GM23338 (cell line): ENCODE results near the gene TINAGL1. TPM values are rescaled to one million over a fixed set of nuclear protein-coding genes. Genes with fewer than 3 reads are reported as not detected.

Experiments
- ATAC-seq: fragments of 200-7000 bp; cut with Tn5 transposase; 3 replicates; pipeline ENCODE4 v1.9.1; 2020
- DNase-seq: peaks from one replicate; pipeline ENCODE4 v3.0.0-alpha.2; 2015; ENCODE audit warnings: low spot score
- H2AFZ ChIP-seq: fragments of 200-600 bp; sonication (generic); 2 replicates; pipeline ENCODE4 v1.8.0; 2016; ENCODE audit warnings: antibody characterized with exemption, mild to moderate bottlenecking, moderate library complexity
- H3F3A ChIP-seq: fragments of 200-600 bp; sonication (generic); replicated peaks from 2 replicates; pipeline ENCODE4 v1.8.0; 2017; ENCODE audit warnings: antibody characterized with exemption, mixed run types, low read depth
- H3K27ac ChIP-seq: fragments of 200-600 bp; sonication (generic); 2 replicates; pipeline ENCODE4 v1.6.1; 2016; ENCODE audit warnings: low read depth
- H3K27me3 ChIP-seq: fragments of 200-600 bp; sonication (generic); 2 replicates; pipeline ENCODE4 v1.8.0; 2016; ENCODE audit warnings: mild to moderate bottlenecking, mixed run types, moderate library complexity; ENCODE audit not compliant: insufficient read depth
- H3K36me3 ChIP-seq: fragments of 200-600 bp; sonication (generic); 2 replicates; pipeline ENCODE4 v1.8.0; 2016; ENCODE audit warnings: mild to moderate bottlenecking; ENCODE audit not compliant: insufficient read depth
- H3K4me1 ChIP-seq: fragments of 200-600 bp; sonication (generic); 2 replicates; pipeline ENCODE4 v1.8.0; 2016; ENCODE audit warnings: mild to moderate bottlenecking, moderate library complexity; ENCODE audit not compliant: insufficient read depth
- H3K4me2 ChIP-seq: fragments of 200-600 bp; sonication (generic); 2 replicates; pipeline ENCODE4 v1.7.1; 2017; ENCODE audit warnings: mixed run types
- H3K4me3 ChIP-seq: fragments of 200-600 bp; sonication (generic); 2 replicates; pipeline ENCODE4 v1.6.1; 2016; ENCODE audit warnings: mixed run types
- H3K79me2 ChIP-seq: fragments of 200-600 bp; sonication (generic); replicated peaks from 2 replicates; pipeline ENCODE4 v1.8.0; 2017; ENCODE audit warnings: mild to moderate bottlenecking; ENCODE audit not compliant: insufficient read depth
- H3K9me2 ChIP-seq: fragments of 200-600 bp; sonication (generic); 2 replicates; pipeline ENCODE4 v1.8.0; 2017; ENCODE audit not compliant: insufficient read depth
- H4K20me1 ChIP-seq: fragments of 200-600 bp; sonication (generic); replicated peaks from 2 replicates; pipeline ENCODE4 v1.8.0; 2017; ENCODE audit warnings: mild to moderate bottlenecking; ENCODE audit not compliant: insufficient read depth
- H3K27ac Mint-ChIP-seq: 2 replicates; pipeline ENCODE4 v1.8.0; 2020; ENCODE audit warnings: inconsistent platforms, mild to moderate bottlenecking, moderate library complexity, mixed read lengths
- H3K27me3 Mint-ChIP-seq: 3 replicates; pipeline ENCODE4 v1.8.0; 2022; ENCODE audit warnings: low read depth, mild to moderate bottlenecking, moderate library complexity, mixed read lengths, inconsistent platforms; ENCODE audit not compliant: insufficient read depth, poor library complexity
- H3K36me3 Mint-ChIP-seq: 3 replicates; pipeline ENCODE4 v1.8.0; 2021; ENCODE audit warnings: low read depth, mild to moderate bottlenecking, inconsistent platforms, moderate library complexity, mixed read lengths
- H3K4me1 Mint-ChIP-seq: 3 replicates; pipeline ENCODE4 v1.8.0; 2020; ENCODE audit warnings: mild to moderate bottlenecking, inconsistent platforms, mixed read lengths
- H3K4me3 Mint-ChIP-seq: 3 replicates; pipeline ENCODE4 v1.8.0; 2021; ENCODE audit warnings: moderate library complexity, mild to moderate bottlenecking, inconsistent platforms, mixed read lengths
- H3K9me3 Mint-ChIP-seq: 3 replicates; pipeline ENCODE4 v1.8.0; 2020; ENCODE audit warnings: moderate library complexity, mild to moderate bottlenecking, inconsistent platforms, mixed read lengths
- CREB1 ChIP-seq: fragments of 250-450 bp; sonication (Bioruptor Pico); IDR thresholded peaks from 2 replicates; pipeline ENCODE4 v1.5.0; 2020; ENCODE audit warnings: low read depth, mild to moderate bottlenecking, moderate library complexity
- CTCF ChIP-seq, 2 experiments: fragments of 200-600 bp in 1 of 2; sonication (generic) in 1 of 2; conservative IDR thresholded peaks; 2 replicates each; pipeline versions ENCODE4 v1.5.1 to v1.6.1; 2016 to 2017; ENCODE audit warnings: antibody characterized with exemption in 2 of 2, low read depth in 2 of 2, mild to moderate bottlenecking in 2 of 2, moderate library complexity in 1 of 2
- EZH2phosphoT487 ChIP-seq: fragments of 200-600 bp; sonication (generic); IDR thresholded peaks from one replicate; pipeline ENCODE4 v1.8.1; 2018; ENCODE audit warnings: antibody characterized with exemption; ENCODE audit not compliant: unreplicated experiment
- NANOG ChIP-seq: IDR thresholded peaks from 2 replicates; pipeline ENCODE4 v1.6.1; 2016; ENCODE audit warnings: antibody characterized with exemption, borderline replicate concordance
- STAT1 ChIP-seq: IDR thresholded peaks from one replicate; pipeline ENCODE4 v1.6.1; 2016; ENCODE audit warnings: antibody characterized with exemption; ENCODE audit not compliant: unreplicated experiment
- polyA plus RNA-seq: library from polyadenylated mRNA; unstranded; fragments of >200 nt; fragmentation: Nextera tagmentation; extraction: Ambion mirVana; gene quantifications from 2 replicates; pipeline ENCODE4 v1.2.1, GENCODE V29; 2016
- total RNA-seq: library from RNA; depleted of rRNA; stranded (reverse); fragments of >200 nt; shearing (Covaris generic); gene quantifications from 2 replicates; pipeline ENCODE4 v1.2.3, GENCODE V29; 2014; rRNA removed

Gene TINAGL1
- total and polyA plus RNA-seq, 2 experiments from 2014 or later = 6.8 to 15.8 TPM

DNA sequence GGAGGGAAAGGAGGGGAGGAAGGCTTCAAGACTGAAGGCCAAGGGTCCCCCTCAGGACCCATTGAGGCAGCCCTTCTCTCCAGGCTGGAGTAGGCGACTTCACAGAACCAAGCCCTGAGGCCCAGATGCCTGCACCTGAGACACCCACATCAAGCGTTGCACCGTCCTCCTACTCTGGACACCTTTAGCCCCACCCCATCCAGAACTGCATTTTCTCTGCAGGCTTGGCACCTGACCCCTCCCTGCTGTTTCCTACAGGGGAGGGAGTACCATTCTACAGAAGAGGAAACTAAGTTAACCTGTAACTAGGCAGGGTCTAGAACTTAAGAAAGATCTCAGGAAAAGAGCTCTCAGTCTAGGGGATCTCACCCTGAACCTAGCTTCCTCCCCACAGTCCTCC lies 56.3 kb downstream of the TINAGL1 start (continued):
- no peak for TF ChIP-seq NANOG

- Histone ChIP-seq H3K79me2 (peaks cover 23% of the 10 kb centered on the region), H3K4me1 (no peaks in the 10 kb centered on the region), H3F3A (no peaks in the 10 kb centered on the region), H4K20me1 (no peaks in the 10 kb centered on the region; the same call in none of the 2 replicates), H3K27me3 (no peaks in the 10 kb centered on the region), H3K27ac (no peak overlapping the region), H3K9me2 (no peaks in the 10 kb centered on the region), H3K4me2 (no peak overlapping the region), H2AFZ (no peak overlapping the region), H3K4me3 (no peak overlapping the region), H3K36me3 (0 out of 2 replicates have a peak, but pooled peaks cover 4% of the 10 kb centered on the region)
- no peaks in the 10 kb centered on the region for H3K4me1 Mint-ChIP-seq
- H3K4me3 Mint-ChIP-seq = no peak overlapping the region
- ATAC-seq (peak; percentile 91), DNase-seq (peak; percentile 80)
- no peak for TF ChIP-seq EZH2phosphoT487
- no peak for TF ChIP-seq NANOG
- TF ChIP-seq CREB1 (CRISPR knock-in tag) = no peak
- peak; percentile 73 to 91 for TF ChIP-seq CTCF (conservative IDR thresholded peaks at IDR 0.05; ENCODE audit: low read depth in 2 of 2)
- TF ChIP-seq STAT1 = no peak
- H3K27me3 Mint-ChIP-seq = peaks cover 3% of the 10 kb centered on the region
- peaks cover 20% of the 10 kb centered on the region for H3K36me3 Mint-ChIP-seq
- no peaks in the 10 kb centered on the region for H3K9me3 Mint-ChIP-seq
- H3K27ac Mint-ChIP-seq = no peak overlapping the region
Measured at GRCh38 chr1:31633117-31633516, 56.8 kb downstream of the TINAGL1 start.

Other genes with a start within 250 kb of the TINAGL1 start
- 19.3 and 27.9 TPM in 2 replicates for gene FABP3, start 203.4 kb upstream of the TINAGL1 start, total RNA-seq
- 50.0 and 50.2 TPM in 2 replicates for gene FABP3, start 203.4 kb upstream of the TINAGL1 start, polyA plus RNA-seq
- 18.8 and 20.5 TPM in 2 replicates for gene SERINC2, start 163.3 kb upstream of the TINAGL1 start, total RNA-seq
- gene SERINC2, start 163.3 kb upstream of the TINAGL1 start, polyA plus RNA-seq = 22.5 and 23.3 TPM in 2 replicates
- gene HCRTR1, start 41.2 kb downstream of the TINAGL1 start, total RNA-seq = 1.0 TPM in 1 of 2 replicates, not detected in the other
- gene HCRTR1, start 41.2 kb downstream of the TINAGL1 start, polyA plus RNA-seq = 0.15 TPM in 1 of 2 replicates, not detected in the other
- 60.5 and 68.5 TPM in 2 replicates for gene PEF1, start 68.4 kb downstream of the TINAGL1 start, total RNA-seq
- 22.0 and 22.3 TPM in 2 replicates for gene PEF1, start 68.4 kb downstream of the TINAGL1 start, polyA plus RNA-seq
- gene COL16A1, start 127.5 kb downstream of the TINAGL1 start, total RNA-seq = 13.2 and 15.7 TPM in 2 replicates
- gene COL16A1, start 127.5 kb downstream of the TINAGL1 start, polyA plus RNA-seq = 3.4 and 4.2 TPM in 2 replicates
- gene ADGRB2, start 187.8 kb downstream of the TINAGL1 start, total RNA-seq = 20.9 and 27.8 TPM in 2 replicates
- 7.9 and 8.0 TPM in 2 replicates for gene ADGRB2, start 187.8 kb downstream of the TINAGL1 start, polyA plus RNA-seq
- 1.3 and 2.9 TPM in 2 replicates for gene SPOCD1, start 239.5 kb downstream of the TINAGL1 start, total RNA-seq
- gene SPOCD1, start 239.5 kb downstream of the TINAGL1 start, polyA plus RNA-seq = 0.68 and 0.73 TPM in 2 replicates